Measurements from ENCODE around the gene LRRC7. TPM values are rescaled to one million over a fixed set of nuclear protein-coding genes. Genes with fewer than 3 reads are reported as not detected.

LRRC7 gene
- total and polyA plus RNA-seq, 2 of the 8 experiments (the other 6 are each of a cell fraction or from before 2014, with no cell fraction given): 0.03 to 0.17 TPM

GRCh38 chr1:69573911-69574310, 6.2 kb downstream of the LRRC7 start (continued):
- TF ChIP-seq ATF3 (IDR thresholded peaks at IDR 0.05; ENCODE audit: insufficient read depth, low read depth, low read length) (no peak), GABPA (IDR thresholded peaks at IDR 0.05; ENCODE audit: borderline replicate concordance, insufficient read depth, low read length) (no peak), KDM4A (IDR thresholded peaks at IDR 0.05; ENCODE audit: low read depth, low read length, severe bottlenecking) (no peak)
